Measurements from ENCODE around the gene CREB5. TPM values are rescaled to one million over a fixed set of nuclear protein-coding genes. Genes with fewer than 3 reads are reported as not detected.

CREB5 gene
- total RNA-seq, 1 experiment from 2014 or later = 0.49 TPM

- no peak for TF ChIP-seq CTCF (IDR thresholded peaks at IDR 0.05 in 2 of 3, conservative IDR thresholded peaks at IDR 0.05 in 1 of 3; ENCODE audit: borderline replicate concordance in 1 of 3, insufficient read depth in 1 of 3, low read depth in 2 of 3, low read length in 2 of 3)
- no peak for TF ChIP-seq ZFX (IDR thresholded peaks at IDR 0.05)
- TF ChIP-seq POLR2AphosphoS5 (IDR thresholded peaks at IDR 0.05; ENCODE audit: low read depth, low read length) = no peak
- TF ChIP-seq ZBTB33 (IDR thresholded peaks at IDR 0.05; ENCODE audit: extremely low read depth, insufficient replicate concordance, low read length) = no peak
- TF ChIP-seq EZH2 (IDR thresholded peaks at IDR 0.05) = no peak
- no peak for TF ChIP-seq CEBPB (IDR thresholded peaks at IDR 0.05; ENCODE audit: low read depth)
These were observed 194.1 kb downstream of the CREB5 start (continued) for GRCh38 chr7:28606421-28606820.

GRCh38 chr7:28607855-28608193, 195.5 kb downstream of the CREB5 start:
- no TSS peak for BruUV-seq (replicated peaks)
- H3K4me3 ChIP-seq (replicated peaks in 1 of 2; ENCODE audit: low read depth in 1 of 2, low read length in 2 of 2) = no peak overlapping the region
- no peaks in the 10 kb centered on the region for H3K36me3 ChIP-seq (ENCODE audit: control insufficient read depth in 1 of 2, insufficient read depth in 2 of 2, low read length in 2 of 2)
- no peaks in the 10 kb centered on the region for H3K27me3 ChIP-seq (ENCODE audit: insufficient read depth, low read length)
- no peaks in the 10 kb centered on the region for H3K9me3 ChIP-seq (ENCODE audit: control insufficient read depth in 1 of 2, insufficient read depth in 1 of 2, low read depth in 1 of 2, low read length in 2 of 2)
- TF ChIP-seq MAX (IDR thresholded peaks at IDR 0.05) (no peak), CEBPB (IDR thresholded peaks at IDR 0.05; ENCODE audit: low read depth) (no peak), EZH2 (IDR thresholded peaks at IDR 0.05) (no peak), ZBTB33 (IDR thresholded peaks at IDR 0.05; ENCODE audit: extremely low read depth, insufficient replicate concordance, low read length) (no peak), EZH2phosphoT487 (IDR thresholded peaks at IDR 0.05; ENCODE audit: borderline replicate concordance) (no peak), SRF (IDR thresholded peaks at IDR 0.05; ENCODE audit: low read depth) (no peak), REST (IDR thresholded peaks at IDR 0.05; ENCODE audit: low read depth) (no peak), ZNF274 (IDR thresholded peaks at IDR 0.05; ENCODE audit: low read depth, low read length) (no peak), TCF7L2 (IDR thresholded peaks at IDR 0.05; ENCODE audit: borderline replicate concordance, extremely low read depth, insufficient read depth, insufficient read length) (no peak), FOSL1 (IDR thresholded peaks at IDR 0.05; ENCODE audit: low read depth) (no peak), POLR2AphosphoS5 (IDR thresholded peaks at IDR 0.05; ENCODE audit: low read depth, low read length) (no peak), JUND (IDR thresholded peaks at IDR 0.05) (no peak), POLR2A (IDR thresholded peaks at IDR 0.05; ENCODE audit: borderline replicate concordance, extremely low read depth, insufficient read depth, insufficient read length) (no peak)
- CTCF ChIA-PET = no interaction called here
- RAD21 ChIA-PET (ENCODE audit: low non-redundant PET in 1 of 2, low total read pairs in 2 of 2, uncharacterized antibody in 2 of 2, unreplicated experiment in 2 of 2) = no interaction called here
- H2AFZ ChIP-seq (ENCODE audit: low read depth, low read length, poor library complexity, severe bottlenecking) = no peak overlapping the region
- H3K9ac ChIP-seq (ENCODE audit: low read length) = no peak overlapping the region
- H3K27ac ChIP-seq (ENCODE audit: low read depth, low read length) = no peak overlapping the region
- no peaks in the 10 kb centered on the region for H4K20me1 ChIP-seq (ENCODE audit: insufficient read depth)
- ATAC-seq = no peak
- no peak for DNase-seq (ENCODE audit: low read depth, low spot score)
- H3K79me2 ChIP-seq (ENCODE audit: insufficient read depth, low read length) = no peaks in the 10 kb centered on the region
- intact Hi-C loops (cut with micrococcal nuclease) = no loop called here
- POLR2A ChIA-PET = no interaction called here
- no peak overlapping the region for H3K4me2 ChIP-seq (ENCODE audit: low read length)
- no peaks in the 10 kb centered on the region for H3K9me2 ChIP-seq (ENCODE audit: insufficient read depth)
- H3K4me1 ChIP-seq (ENCODE audit: control insufficient read depth in 1 of 2, insufficient read depth in 2 of 2, low read length in 2 of 2) = peaks cover 10 to 21% of the 10 kb centered on the region in 2 experiments
